Astrocyte (in vitro differentiated cells and primary cell): ENCODE results near the gene DAB2.

Experiments
- EZH2 ChIP-seq: IDR thresholded peaks from 2 replicates; pipeline ENCODE4 v1.6.1; 2012; ENCODE audit warnings: mild to moderate bottlenecking, low read length, inconsistent platforms; ENCODE audit not compliant: insufficient read depth
- TF ChIP-seq, protein P1 (sequence below): IDR thresholded peaks from 2 replicates; pipeline ENCODE4 v1.5.1; 2011; ENCODE audit warnings: low read depth, mild to moderate bottlenecking, inconsistent platforms, low read length, moderate library complexity; ENCODE audit not compliant: insufficient read depth

DNA sequence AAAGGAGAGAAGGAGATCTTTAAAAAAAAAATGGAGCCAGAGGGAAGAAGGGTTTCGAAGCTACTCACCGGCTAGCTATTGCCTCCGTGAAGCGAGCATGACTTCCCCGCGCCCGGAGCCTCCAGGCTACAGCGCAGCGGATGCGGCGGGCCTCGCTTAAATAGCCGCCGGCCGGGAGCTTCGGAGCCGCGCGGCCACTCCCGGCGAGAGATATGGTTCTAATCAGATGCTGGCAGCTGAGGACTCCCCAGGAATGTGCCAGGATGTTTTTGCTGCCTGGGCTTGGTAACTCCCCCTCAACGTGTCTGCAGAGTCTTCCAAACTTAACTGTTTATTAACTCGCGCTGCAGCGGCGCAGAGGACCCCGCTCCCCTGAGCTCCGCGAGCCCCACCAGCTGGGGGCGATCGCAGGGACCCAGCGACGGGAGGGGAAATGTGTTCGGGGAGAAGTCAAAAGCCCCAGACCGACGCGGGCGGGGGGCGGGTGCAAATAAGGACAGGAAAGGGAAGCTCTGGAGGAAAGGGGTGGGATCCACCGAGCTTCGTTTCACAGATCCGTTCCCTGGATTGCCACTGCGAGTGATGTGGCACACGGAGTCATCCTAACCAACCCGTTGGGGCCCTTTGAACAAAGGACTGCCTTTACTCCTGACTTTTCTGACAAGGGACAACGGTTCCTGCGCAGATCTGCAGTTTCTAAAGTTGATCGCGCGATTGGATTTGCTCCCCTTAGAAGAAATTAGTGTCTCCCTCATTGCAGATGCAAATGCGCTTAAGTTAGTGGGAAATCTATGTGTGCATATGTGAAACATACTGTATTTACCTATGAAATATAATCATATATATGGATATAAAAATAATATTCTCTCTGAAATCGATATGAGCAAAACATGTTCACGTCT, at the start of gene DAB2:
- TF ChIP-seq, protein P1, sequence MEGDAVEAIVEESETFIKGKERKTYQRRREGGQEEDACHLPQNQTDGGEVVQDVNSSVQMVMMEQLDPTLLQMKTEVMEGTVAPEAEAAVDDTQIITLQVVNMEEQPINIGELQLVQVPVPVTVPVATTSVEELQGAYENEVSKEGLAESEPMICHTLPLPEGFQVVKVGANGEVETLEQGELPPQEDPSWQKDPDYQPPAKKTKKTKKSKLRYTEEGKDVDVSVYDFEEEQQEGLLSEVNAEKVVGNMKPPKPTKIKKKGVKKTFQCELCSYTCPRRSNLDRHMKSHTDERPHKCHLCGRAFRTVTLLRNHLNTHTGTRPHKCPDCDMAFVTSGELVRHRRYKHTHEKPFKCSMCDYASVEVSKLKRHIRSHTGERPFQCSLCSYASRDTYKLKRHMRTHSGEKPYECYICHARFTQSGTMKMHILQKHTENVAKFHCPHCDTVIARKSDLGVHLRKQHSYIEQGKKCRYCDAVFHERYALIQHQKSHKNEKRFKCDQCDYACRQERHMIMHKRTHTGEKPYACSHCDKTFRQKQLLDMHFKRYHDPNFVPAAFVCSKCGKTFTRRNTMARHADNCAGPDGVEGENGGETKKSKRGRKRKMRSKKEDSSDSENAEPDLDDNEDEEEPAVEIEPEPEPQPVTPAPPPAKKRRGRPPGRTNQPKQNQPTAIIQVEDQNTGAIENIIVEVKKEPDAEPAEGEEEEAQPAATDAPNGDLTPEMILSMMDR, result peak; percentile 48
- no peak for TF ChIP-seq EZH2
